Stimulated activated CD8-positive, alpha-beta memory T cell treated with anti-CD3 and anti-CD28 coated beads, Interleukin-7, amount 100 ng/mL, for 24 hours (primary cell): ENCODE measurements around the gene MTF2.
"Not testable (repeated sequence)": the region's sequence is repeated elsewhere in the genome, so short reads cannot be mapped to it uniquely, and the experiment has no call there.

ENCODE experiments used
- DNase-seq: peaks from one replicate; pipeline ENCODE4 v3.0.0-alpha.2; 2020; ENCODE audit warnings: low read depth

Gene MTF2

DNA sequence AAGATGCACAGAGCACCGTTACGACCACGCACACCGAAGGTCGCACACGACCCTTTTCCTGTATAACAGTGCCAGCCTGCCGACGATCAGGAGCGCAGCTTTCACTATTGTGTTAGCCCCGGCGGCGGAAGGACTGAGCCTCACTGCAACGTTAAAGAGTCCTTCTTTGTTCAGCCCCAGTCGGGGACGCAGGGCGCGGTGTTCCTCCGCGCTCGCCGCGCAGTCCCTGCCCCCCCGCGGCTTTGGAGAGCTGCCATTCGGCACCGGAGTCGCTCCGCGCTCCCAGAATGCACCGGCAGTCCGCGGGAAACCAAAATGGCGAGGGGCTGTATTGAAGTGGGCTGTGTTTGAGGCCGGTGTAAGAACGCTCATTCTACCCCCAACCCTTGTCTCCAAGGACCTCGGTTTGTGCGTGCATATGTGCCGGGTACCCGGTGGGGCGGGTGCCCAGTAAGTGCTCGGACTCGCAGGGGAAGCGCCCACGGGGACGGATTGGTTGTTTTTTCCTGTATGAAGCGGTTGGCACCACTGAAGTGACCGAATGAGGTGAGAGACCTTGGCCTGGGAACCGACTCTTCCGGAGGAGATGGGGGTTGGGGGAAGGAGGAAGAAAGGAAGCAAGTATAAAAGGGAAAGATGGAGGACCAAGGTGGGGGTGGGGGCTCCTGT is at the start of gene MTF2:
Gene MTF2, plus strand, starts transcription at position 298 of the 669 bp plus-strand sequence. Its CDS starts 244 bp downstream, at position 542.
- peak; percentile 86 for DNase-seq

DNA sequence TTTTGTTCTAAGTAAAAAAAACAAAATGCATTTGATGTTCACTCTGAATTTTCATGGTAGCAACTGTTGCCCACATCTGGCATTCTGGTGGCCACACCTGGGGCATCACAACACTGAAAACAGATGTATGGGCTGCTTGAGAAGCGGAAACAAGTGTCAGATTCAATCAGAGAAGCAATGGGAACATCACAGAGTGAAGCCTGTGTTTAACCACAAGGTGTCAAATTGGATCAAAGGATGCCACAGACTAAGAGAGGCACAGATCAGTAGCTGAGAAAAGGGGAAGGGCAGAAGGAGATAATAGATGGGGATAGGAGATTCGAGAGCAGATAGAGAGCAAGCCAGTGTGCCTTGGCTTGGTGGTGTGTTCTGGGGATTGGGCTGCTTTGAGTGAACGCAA is 49.8 kb upstream of the MTF2 start:
- DNase-seq, result no peak

DNA sequence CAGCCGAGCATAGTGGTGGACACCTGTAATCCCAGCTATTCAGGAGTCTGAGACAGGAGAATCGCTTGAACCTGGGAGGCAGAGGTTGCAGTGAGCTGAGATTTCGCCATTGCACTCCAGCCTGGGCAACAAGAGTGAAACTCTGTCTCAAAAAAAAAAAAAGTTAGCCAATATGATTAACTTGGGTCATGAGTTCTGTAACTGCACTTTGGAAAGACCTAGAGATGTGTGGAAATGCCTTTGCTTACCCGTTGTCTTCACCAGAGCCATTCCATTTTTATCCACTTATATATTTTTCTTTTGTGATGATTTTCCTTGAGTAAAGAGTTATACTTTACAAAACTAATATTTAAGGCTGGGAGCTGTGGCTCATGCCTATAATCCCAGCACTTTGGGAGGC is 48.9 kb upstream of the MTF2 start:
- not testable (repeated sequence) for DNase-seq

DNA sequence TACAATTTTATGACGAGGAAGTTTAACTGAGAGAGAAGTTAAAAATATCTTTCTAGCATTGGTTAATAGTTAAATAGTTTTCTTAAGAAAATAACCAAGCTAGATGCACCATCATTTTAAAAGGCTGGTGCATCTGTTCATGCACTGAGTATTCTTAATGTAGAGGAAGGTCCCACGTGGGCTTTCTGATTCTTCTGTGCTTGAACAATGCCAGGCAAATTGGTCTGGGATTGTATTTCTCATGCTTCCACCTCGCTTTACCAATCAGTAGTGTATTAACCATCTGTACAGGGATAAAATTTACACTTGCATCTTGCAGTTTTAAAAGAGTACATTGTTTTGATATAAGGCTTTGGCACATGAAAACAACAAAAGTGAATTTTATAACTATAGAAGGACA is 47.4 kb upstream of the MTF2 start:
- DNase-seq, result no peak

DNA sequence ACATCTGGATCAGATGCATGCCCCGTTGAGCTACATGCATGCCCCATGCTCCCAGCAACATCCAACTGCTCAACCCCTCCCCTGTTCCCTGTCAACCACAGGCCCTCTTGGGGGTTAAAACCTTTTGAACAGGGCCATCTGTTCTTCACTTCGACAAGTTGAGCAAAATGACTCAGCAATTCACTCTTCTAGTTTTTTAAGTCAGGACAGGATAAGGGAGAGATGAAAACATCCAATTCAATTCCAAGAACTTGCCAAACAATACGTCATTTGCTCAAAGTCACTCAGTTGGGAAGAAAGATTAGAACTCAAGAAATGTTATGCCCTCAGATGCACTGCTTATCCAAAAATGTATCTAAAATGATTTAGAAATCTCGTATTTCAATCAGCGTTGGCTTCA is 46.1 kb upstream of the MTF2 start:
- no peak for DNase-seq

DNA sequence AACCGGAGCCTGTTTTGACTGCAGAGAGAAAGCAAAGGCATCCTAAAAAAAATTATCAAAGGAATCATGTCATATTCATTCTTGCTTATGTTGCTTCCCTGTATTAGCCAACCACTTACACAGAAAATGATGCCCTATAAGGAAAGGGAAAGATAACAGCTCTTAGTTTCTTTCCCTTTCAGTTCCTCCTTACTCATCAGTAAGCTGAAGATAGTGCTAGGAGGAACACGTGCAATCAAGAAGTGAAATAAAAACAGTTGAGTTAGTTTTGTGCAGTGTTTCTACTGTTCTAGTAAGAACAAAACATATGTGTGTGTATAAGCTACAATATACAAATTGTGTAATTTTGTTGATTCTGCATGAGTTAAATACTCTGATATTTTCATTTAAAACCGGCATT is 45.3 kb upstream of the MTF2 start:
- DNase-seq, result no peak

DNA sequence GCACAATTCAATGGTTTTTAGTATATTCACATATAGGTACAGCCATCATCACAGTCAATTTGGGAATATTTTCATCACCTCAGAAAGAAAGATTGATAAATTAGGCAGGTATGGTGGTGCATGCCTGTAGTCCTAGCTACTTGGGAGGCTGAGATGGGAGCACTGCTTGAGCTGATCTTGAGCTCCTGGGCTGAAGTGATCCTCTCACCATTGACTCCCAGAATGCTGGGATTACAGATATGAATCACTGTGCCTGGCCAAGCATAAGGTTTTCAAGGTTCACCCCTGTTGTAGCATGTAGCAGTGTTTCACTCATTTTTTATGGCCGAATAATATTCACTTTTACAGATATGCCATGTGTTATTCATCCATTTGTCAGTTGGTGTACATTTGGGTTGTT is 44.7 kb upstream of the MTF2 start:
- DNase-seq, result no peak

DNA sequence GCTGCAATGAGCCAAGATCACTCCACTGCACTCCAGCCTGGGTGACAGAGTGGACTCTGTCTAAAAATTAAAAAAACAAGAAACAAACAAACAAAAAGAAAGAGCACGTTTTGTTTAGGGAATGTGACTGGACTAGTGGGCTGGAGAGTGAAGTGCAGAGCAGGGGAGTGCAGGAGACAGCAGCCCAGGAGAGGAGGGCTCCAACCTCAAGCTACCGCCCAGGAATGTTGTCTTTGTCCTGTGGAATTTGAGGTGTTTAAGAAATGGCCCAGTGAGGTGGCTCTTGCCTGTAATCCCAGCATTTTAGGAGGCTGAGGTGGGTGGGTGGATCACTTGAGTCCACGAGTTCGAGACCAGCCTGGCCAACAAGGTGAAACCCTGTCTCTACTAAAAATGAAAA is 42.4 kb upstream of the MTF2 start:
- DNase-seq, result no peak

DNA sequence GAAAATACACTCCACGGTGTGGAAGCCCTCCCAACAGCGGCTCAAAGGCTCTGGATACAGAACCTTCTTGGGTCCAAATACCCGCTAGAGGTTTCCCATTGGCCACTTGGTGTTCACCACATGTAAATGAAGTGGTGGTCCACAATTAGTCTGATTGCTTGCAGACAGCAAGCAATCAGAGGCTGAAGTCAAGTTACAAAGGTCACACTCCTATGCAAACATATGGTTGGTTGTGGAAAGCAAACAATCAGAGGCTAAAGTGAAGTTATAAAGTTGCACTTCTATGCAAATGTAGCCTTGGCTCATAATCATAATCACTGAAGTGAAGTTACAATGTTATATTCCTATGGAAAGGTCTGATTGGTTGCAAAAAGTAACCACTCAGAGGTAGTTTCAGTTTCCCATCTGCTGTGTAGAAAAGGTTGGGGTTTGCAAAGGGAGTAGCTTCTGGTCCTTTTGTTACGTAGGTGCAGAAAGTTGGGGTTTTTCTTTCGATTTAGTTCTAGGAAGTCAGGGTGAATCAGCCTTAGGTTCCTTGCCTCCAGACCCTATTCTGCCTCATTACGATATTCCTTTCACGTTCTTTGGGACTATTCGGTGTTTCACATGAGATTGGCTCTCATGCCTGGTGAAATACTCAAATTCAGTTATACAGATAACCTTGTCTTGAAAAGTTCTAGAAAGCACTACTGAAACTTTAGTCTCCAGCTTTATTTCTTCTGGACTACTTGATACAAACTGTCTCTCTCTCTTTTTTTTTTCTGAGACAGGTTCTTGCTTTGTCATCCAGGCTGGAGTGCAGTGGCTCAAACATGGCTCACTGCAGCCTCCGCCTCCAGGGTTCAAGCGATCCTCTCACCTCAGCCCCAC is 36.7 kb upstream of the MTF2 start:
- no peak for DNase-seq

DNA sequence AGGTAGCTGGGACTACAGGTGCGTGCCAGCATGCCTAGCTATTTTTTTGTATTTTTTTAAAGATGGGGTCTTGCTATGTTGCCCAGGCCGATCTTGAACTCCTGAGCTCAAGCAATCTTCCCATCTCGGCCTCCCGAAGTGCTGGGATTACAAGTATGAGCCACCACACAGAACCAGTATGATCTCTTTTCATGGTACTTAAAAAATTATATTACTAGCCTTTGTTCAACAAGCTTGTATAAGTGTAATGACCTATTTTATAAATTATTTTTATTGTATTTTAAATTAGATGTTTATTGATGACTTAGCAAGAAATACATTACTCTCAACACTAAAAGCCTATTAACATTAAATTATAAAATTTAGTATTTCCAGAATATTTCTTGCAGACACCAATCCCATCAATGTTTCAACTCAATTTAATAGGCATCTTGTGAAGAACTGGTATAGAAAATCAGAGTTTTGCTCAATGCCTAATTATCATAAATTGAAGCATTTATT is 36.0 kb upstream of the MTF2 start:
- no peak for DNase-seq

DNA sequence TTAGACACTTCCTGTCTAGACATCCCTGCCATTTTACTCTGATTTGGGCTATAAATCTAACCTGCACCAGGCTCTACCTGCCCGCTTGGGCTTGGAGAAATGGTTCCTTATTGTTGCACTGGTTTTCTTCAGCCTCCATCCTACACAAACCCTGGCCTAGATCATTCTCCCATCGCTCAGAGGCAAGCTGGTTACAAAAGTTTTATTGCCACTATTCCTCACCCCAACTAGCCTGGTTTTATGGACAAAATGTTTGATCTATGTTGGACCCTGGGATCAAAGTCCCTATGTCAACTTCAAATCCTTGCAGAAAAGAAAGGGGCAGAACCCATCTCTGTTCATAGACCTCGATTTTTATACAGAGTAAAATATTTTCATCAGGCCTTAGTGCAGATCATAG is 31.5 kb upstream of the MTF2 start:
- no peak for DNase-seq

DNA sequence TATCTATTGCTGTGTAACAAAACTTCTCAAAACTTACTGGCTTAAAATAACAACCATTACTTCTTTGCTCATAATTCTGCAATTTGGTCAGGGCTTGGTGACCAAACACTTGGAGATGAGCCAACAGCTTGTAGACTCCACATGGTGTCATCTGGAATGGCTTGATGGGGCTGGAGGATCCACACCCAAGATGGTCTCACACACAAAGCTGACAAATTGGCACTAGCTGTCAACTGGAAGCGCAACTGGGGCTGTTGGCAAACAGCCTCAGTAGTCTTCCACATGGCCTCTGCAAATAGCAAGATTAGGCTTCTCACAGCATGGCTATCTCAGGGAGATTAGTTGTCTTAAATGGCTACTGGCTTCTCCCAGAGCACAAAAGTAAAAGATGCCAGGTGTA is 27.1 kb upstream of the MTF2 start:
- DNase-seq, result no peak

DNA sequence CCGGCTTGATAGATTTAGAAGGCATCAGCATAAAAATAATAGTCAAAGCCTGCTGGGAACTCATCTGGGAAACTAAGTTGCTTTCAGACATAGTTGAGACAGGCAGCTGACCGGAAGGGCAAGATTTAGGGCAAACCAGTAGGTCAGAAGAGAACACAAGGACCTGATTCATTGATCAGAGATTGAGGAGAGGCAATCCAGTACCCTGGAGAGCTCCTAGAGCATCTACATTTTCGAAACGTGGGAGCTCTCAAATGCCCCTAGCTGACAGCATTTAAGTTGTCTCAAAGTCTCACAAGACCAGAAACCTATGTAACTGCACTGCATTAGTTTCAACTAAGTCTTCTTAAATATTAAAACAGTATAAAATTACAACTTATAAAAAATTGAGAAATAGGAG is 22.9 kb upstream of the MTF2 start:
- no peak for DNase-seq

DNA sequence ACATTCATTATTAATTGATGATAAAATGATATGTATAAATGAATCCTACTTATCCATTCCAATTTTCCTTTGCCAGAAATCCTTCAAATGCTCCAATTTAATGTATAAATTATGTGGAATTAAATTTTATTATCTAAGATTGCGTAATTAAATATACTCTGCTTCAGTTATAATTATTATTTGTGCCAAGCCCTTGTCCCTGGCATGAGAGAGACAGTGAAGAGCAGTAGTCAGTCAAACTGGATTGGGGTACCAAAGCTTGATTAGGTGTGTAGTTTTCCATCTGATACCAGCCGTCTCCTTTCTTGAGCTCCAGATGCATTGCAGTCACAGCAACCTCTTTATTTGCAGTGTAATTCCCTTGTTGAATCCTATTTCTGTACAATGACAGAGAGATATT is 22.4 kb upstream of the MTF2 start:
- no peak for DNase-seq

DNA sequence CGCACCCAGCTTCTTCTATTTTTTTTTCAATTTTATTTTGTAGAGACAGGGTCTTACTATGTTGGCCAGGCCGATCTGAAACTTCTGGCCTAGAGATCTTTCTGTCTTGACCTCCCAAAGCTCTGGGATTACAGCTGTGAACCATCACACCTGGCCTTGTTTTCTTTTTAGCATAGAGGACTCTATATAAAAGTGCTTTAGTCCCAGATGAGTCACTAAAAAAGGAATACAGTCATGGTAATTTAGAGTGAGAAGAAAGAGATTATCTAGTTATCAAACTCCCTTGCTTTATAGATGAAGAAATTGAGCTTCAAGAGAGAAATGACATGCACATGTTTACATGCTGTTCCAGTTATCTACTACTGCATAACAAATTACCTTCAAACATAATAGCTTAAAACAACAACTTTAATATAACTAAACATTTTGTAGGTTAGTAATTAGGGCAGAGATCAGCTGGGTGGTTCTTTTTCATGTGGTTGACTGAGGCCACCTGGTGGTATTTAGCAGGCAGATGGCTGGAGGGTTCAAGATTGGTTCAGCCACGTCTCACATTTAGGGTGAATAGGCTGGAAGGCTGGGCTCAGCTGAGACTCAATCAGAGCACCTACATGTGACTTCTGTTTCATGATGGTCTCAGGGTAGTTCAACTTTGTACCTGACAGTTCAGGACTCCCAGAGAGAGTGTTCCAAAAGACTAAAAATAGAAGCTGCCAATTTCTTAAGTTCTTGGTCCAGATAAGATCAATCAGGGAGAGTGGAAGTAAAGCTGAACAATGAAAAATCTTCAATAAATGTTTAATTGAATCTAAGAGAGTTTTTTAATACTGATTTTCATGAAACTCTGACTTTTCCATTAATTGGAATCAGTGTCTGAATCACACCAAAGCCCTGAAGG is 16.9 kb upstream of the MTF2 start:
- DNase-seq, result no peak

DNA sequence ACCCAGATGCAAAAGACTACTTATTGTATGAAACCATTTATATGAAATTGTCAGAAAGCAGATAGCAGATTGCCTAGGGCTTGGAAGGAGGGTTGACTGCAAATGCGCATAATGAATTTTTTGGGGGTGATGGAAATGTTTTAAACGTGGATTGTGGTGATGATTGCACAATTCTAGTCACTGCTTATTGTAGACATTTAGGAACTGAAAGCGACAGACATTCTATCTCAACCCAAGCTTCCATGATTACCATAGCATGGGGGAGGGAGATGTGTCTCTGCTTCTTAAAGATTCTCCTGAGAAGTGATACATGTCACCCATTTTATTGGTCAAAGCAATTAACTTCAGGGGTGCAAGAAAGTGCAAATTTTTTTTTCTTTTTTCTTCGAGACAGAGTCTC is 2.8 kb upstream of the MTF2 start:
- DNase-seq, result no peak

DNA sequence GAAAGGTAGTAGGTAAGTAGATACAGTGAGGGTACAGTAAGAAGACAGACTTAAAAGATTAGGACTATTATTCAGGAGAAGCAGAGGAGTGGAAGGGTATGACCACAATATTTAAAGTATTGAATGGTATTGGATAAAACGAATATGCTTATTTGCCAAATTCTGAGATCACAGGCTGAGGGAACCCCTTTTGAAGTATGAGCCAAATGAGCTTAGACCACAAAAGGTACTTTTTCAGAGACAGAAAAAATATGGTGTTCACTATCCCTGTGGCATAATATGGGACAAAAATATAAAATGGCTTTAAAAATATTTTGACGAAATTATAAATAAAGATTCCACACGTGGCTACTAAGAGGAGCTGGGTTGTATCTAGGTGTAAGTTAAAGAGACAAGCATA is 880 bp upstream of the MTF2 start:
- no peak for DNase-seq

DNA sequence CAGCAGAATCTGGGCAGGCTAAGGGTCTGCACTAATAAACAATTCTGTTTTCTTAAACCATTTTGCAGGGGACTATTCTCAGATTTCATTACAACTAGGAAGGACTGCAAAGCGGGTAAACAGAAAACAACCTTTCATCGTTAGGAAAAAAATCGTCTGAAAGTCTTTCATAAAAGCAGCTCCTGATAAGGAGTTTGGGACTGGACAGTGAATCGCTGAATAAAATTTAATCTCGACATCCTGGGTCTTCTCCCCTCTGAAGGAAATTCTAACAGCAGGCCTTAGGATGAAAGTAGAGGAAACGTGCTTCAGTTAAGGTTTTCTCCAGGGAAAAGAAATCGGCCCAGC is 471 bp upstream of the MTF2 start:
- DNase-seq, result no peak

DNA sequence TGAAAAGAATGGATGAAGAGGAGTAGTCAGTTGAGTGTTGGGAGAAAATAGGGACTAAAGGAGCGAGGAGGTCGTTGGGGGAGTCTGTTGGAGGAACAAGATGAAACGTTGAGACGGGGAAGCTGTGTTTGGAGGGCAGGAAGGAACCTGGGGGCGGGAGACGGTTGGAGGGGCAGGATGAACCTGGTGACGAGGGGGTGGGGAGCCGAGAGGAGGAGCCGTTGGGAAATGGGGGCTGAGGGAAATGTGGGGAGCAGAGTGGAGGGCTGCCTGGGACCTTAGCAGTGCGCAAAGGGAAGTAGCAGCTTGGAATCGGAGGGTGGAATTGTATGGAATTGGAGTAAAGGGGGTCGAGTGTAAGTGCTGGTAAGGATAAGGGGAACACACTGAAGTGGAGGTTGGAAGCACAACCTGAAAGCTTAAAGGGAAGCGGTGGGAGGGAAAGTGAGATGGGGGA is 630 bp downstream of the MTF2 start:
- DNase-seq, result no peak

DNA sequence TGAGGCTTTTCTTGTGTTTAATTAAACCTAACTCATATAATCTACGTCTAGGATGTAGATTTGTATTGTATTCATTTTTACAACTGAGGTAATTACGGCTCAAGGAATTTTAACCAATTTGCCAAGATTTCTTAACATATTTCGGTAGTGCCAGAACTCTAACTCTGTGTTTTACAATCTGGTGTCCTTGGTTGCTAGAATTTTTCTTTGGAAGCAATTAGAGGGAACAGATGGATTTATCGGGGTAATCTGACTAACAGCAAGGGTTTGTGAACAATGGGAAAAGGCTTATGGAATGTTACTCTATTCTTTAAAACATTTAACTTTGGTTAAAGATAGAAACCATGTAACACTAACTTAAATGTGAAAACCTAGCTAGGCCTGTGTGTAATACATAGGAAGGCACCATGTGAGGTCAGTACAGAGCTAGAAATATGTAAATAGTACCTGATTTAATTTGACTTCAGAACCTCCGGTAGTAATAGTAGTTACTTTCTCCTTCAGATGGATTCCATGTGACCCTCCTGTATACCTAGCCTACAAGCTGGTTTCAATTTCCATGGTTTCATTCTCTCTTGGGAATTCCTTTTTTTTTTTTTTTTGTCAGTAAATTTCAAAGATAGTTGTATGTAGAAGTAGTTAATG is 1.2 kb downstream of the MTF2 start:
- DNase-seq, result no peak

DNA sequence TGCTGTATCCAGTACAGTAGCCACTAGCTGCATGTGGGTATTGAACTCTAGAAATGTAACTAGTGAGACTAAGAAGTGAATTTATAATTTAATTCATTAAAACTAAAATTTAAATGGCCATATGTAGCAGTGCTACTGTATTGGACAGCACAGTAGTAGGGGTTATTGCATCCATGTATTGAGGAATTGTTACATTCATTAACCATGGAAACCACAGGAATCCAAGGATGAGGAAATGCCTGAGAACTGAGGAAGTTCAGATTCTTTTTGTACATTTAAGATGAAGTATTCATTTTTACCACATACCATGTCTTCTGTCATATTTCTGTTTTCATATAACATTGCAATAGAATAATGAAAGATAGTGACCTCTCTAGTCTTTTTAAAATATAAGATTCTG is 2.6 kb downstream of the MTF2 start:
- no peak for DNase-seq

DNA sequence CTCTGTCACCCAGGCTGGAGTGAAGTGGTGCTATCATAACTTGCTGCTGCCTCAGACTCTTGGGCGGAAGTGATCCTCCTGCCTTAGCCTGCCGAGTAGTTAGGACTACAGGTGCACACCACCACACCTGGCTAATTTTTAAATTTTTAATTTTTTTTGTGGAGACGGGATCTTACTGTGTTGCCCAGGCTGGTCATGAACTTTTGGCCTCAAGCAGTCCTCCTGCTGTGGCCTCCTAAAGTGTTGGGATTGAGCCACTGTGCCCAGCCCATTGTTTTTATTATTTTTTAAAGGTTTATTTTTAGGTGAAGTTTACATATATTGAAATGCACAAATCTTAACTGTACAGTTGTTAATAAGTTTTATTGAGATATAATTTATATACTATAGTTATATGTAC is 3.2 kb downstream of the MTF2 start:
- no peak for DNase-seq
